ENCODE measurements around the gene GNB2. TPM values are rescaled to one million over a fixed set of nuclear protein-coding genes. Genes with fewer than 3 reads are reported as not detected.

GNB2 gene
- total and polyA plus RNA-seq, 4 donors, result 37.6 to 133 (median 73.2) TPM

DNA sequence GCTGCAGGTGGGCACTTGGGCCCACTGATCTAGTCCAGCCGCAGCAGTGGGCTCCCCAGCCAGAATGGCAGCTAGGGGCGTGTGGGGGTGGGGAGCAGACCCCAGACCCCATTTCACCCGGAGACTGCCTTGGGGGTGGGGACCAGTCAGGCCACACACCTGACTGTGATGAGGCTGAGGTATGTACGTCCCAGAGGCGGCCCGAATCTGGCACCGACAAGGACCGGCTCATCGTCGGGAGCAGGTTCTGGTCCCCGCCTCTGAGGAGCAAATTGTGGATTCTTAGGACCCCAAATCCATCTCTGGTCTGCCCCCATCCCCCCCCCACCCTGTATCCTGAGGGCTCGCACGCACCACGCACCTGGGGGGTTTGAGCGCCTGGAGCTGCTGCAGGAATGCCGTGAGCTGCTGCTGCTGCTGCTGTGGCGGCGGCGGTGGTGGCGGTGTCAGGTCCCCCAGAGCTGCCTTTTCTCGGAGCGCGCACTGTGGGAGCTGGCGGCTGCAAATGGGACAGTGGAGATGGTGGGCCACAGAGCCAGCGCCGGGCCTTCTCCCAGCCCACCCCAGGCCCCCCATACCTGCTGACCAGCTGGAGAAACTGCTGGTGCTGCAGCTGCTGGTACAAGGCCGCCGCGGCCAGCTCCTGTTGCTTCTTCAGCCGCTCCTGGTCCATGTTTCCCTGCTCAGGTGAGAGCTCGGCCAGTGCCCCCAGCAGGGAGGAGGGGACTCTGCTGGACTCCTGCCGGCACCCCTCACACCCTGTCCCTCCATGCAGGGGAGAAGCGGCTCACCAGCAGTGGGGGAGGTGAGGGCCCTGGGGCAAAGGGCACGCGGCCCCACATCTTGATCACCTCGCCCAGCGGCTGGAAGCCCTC is 10.4 kb downstream of the GNB2 start:
- Histone ChIP-seq H3K9ac (ENCODE audit: low read depth in 1 of 2, low read length in 2 of 2) (no peak overlapping the region), H3K36me3 (ENCODE audit: control insufficient read depth in 4 of 4, insufficient read depth in 3 of 4, low read depth in 1 of 4, low read length in 3 of 4) (peaks cover 2 to 63% (median 38%) of the 10 kb centered on the region in 4 donors), H3K9me3 (ENCODE audit: control insufficient read depth in 4 of 4, low read length in 3 of 4) (no peaks in the 10 kb centered on the region), H3K4me1 (ENCODE audit: control insufficient read depth in 4 of 4, insufficient read depth in 4 of 4, low read length in 3 of 4) (peaks cover 0 to 3% (median 2%) of the 10 kb centered on the region in 4 donors), H3K4me3 (ENCODE audit: low read depth in 1 of 3, low read length in 3 of 3) (no peak overlapping the region), H3K27ac (ENCODE audit: low read depth in 1 of 2, low read length in 2 of 2) (no peak overlapping the region), H3K27me3 (ENCODE audit: control insufficient read depth in 4 of 4, insufficient read depth in 4 of 4, low read length in 3 of 4) (no peaks in the 10 kb centered on the region)
- 96% methylated on average over 37 of the region's 37 CpGs for WGBS
- TF ChIP-seq ZBTB33 (IDR thresholded peaks at IDR 0.05), result no peak
- no peak for TF ChIP-seq TAF1 (conservative IDR thresholded peaks at IDR 0.05)
- TF ChIP-seq, protein P1, sequence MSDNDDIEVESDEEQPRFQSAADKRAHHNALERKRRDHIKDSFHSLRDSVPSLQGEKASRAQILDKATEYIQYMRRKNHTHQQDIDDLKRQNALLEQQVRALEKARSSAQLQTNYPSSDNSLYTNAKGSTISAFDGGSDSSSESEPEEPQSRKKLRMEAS (IDR thresholded peaks at IDR 0.05), result no peak
- TF ChIP-seq YY1 (IDR thresholded peaks at IDR 0.05), result no peak
- no peak for TF ChIP-seq JUND (IDR thresholded peaks at IDR 0.05)
- TF ChIP-seq EGR1 (IDR thresholded peaks at IDR 0.05; ENCODE audit: low read depth in 2 of 2), result no peak
- TF ChIP-seq, protein P2, sequence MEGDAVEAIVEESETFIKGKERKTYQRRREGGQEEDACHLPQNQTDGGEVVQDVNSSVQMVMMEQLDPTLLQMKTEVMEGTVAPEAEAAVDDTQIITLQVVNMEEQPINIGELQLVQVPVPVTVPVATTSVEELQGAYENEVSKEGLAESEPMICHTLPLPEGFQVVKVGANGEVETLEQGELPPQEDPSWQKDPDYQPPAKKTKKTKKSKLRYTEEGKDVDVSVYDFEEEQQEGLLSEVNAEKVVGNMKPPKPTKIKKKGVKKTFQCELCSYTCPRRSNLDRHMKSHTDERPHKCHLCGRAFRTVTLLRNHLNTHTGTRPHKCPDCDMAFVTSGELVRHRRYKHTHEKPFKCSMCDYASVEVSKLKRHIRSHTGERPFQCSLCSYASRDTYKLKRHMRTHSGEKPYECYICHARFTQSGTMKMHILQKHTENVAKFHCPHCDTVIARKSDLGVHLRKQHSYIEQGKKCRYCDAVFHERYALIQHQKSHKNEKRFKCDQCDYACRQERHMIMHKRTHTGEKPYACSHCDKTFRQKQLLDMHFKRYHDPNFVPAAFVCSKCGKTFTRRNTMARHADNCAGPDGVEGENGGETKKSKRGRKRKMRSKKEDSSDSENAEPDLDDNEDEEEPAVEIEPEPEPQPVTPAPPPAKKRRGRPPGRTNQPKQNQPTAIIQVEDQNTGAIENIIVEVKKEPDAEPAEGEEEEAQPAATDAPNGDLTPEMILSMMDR (IDR thresholded peaks at IDR 0.05; ENCODE audit: low read depth, low read length, missing input control), result no peak
- TF ChIP-seq, protein P3, sequence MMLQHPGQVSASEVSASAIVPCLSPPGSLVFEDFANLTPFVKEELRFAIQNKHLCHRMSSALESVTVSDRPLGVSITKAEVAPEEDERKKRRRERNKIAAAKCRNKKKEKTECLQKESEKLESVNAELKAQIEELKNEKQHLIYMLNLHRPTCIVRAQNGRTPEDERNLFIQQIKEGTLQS (IDR thresholded peaks at IDR 0.05), result no peak
- no peak for TF ChIP-seq GABPA (IDR thresholded peaks at IDR 0.05 in 1 of 2, conservative IDR thresholded peaks at IDR 0.05 in 1 of 2)
- no peak for TF ChIP-seq NR2F2 (IDR thresholded peaks at IDR 0.05)
- no peak for TF ChIP-seq SP1 (IDR thresholded peaks at IDR 0.05)
- no peak for TF ChIP-seq FOXA2 (IDR thresholded peaks at IDR 0.05)
- no peak for TF ChIP-seq FOXA1 (IDR thresholded peaks at IDR 0.05)
- TF ChIP-seq RAD21 (IDR thresholded peaks at IDR 0.05), result no peak
- DNase-seq (ENCODE audit: low spot score), result no peak

DNA sequence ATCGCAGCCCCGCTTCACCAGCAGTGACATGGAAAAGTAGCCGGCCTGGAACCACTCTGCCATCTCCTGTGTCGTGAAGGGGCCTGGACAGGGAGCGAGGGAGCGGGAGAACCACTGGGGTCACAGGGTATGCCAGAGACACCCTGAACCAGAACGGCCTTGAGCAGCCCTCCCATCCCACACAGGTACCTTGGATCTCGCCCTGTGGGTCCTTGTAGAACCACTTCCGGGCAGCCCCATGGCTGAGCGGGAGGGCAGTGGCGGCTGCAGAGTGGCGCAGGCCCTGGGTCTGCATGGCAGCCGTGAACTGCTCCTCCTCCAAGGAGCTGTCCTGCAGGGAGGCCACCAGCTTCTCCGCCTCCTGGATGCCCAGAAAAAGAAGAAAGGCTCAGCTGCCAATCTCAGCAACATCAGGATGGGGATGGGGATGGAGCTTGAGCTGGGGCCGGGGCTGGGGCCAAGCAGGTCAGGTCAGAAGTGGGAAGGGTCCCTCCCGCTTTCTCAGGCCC is 11.0 kb downstream of the GNB2 start:
- Histone ChIP-seq H3K27ac (ENCODE audit: low read depth in 1 of 2, low read length in 2 of 2) (no peak overlapping the region), H3K36me3 (ENCODE audit: control insufficient read depth in 4 of 4, insufficient read depth in 3 of 4, low read depth in 1 of 4, low read length in 3 of 4) (peaks cover 0 to 60% (median 35%) of the 10 kb centered on the region in 4 donors), H3K4me3 (ENCODE audit: low read depth in 1 of 3, low read length in 3 of 3) (no peak overlapping the region), H3K27me3 (ENCODE audit: control insufficient read depth in 4 of 4, insufficient read depth in 4 of 4, low read length in 3 of 4) (no peaks in the 10 kb centered on the region), H3K9ac (ENCODE audit: low read depth in 1 of 2, low read length in 2 of 2) (no peak overlapping the region), H3K4me1 (ENCODE audit: control insufficient read depth in 4 of 4, insufficient read depth in 4 of 4, low read length in 3 of 4) (peaks cover 0 to 5% (median 2%) of the 10 kb centered on the region in 4 donors), H3K9me3 (ENCODE audit: control insufficient read depth in 4 of 4, low read length in 3 of 4) (no peaks in the 10 kb centered on the region)
- WGBS, result 96% methylated on average over 16 of the region's 16 CpGs
- no peak for DNase-seq (ENCODE audit: low spot score)
- TF ChIP-seq NR2F2 (IDR thresholded peaks at IDR 0.05), result no peak
- TF ChIP-seq YY1 (IDR thresholded peaks at IDR 0.05), result no peak
- TF ChIP-seq FOXA2 (IDR thresholded peaks at IDR 0.05), result no peak
- no peak for TF ChIP-seq TAF1 (conservative IDR thresholded peaks at IDR 0.05)
- no peak for TF ChIP-seq EGR1 (IDR thresholded peaks at IDR 0.05; ENCODE audit: low read depth in 2 of 2)
- no peak for TF ChIP-seq SP1 (IDR thresholded peaks at IDR 0.05)
- no peak for TF ChIP-seq HNF4G (IDR thresholded peaks at IDR 0.05)
- no peak for TF ChIP-seq REST (IDR thresholded peaks at IDR 0.05)
- TF ChIP-seq, protein P1 (IDR thresholded peaks at IDR 0.05), result no peak
- TF ChIP-seq RAD21 (IDR thresholded peaks at IDR 0.05), result no peak
- no peak for TF ChIP-seq GABPA (IDR thresholded peaks at IDR 0.05 in 1 of 2, conservative IDR thresholded peaks at IDR 0.05 in 1 of 2)
- TF ChIP-seq JUND (IDR thresholded peaks at IDR 0.05), result no peak
- no peak for TF ChIP-seq HNF4A (conservative IDR thresholded peaks at IDR 0.05)
- TF ChIP-seq, protein P2 (IDR thresholded peaks at IDR 0.05; ENCODE audit: low read depth, low read length, missing input control), result no peak
- TF ChIP-seq, protein P3 (IDR thresholded peaks at IDR 0.05), result no peak
- TF ChIP-seq FOXA1 (IDR thresholded peaks at IDR 0.05), result no peak

Measured in liver (tissue), 9 donors.